ENCODE data around the gene BACH2.

BACH2 gene

GRCh38 chr6:89887452-89888137 lies 409.0 kb downstream of the BACH2 start:
- Histone ChIP-seq H3K4me1 (ENCODE audit: control insufficient read depth, insufficient read depth, low read length) (no peaks in the 10 kb centered on the region), H3K36me3 (ENCODE audit: control insufficient read depth, insufficient read depth, low read length) (no peaks in the 10 kb centered on the region), H3K4me3 (ENCODE audit: low read length) (no peak overlapping the region), H3K9ac (ENCODE audit: low read length) (no peak overlapping the region), H3K27me3 (ENCODE audit: control insufficient read depth, insufficient read depth, low read length) (peaks cover 9% of the 10 kb centered on the region), H3K9me3 (ENCODE audit: control insufficient read depth, low read length) (no peaks in the 10 kb centered on the region)

GRCh38 chr6:89886378-89887120 lies 410.1 kb downstream of the BACH2 start:
- Histone ChIP-seq H3K9ac (ENCODE audit: low read length) (no peak overlapping the region), H3K27me3 (ENCODE audit: control insufficient read depth, insufficient read depth, low read length) (peaks cover 9% of the 10 kb centered on the region), H3K4me3 (ENCODE audit: low read length) (no peak overlapping the region), H3K36me3 (ENCODE audit: control insufficient read depth, insufficient read depth, low read length) (no peaks in the 10 kb centered on the region), H3K4me1 (ENCODE audit: control insufficient read depth, insufficient read depth, low read length) (no peaks in the 10 kb centered on the region), H3K9me3 (ENCODE audit: control insufficient read depth, low read length) (no peaks in the 10 kb centered on the region)
